Caco-2 (cell line): ENCODE results near the gene VTN. TPM values are rescaled to one million over a fixed set of nuclear protein-coding genes. Genes with fewer than 3 reads are reported as not detected.

Source experiments
- BruUV-seq: library from RNA; stranded (reverse); fragments of 400-500 nt; replicated peaks from 2 replicates; lab custom pipeline; 2021; lab: Mats Ljungman, UMichigan
- CTCF ChIA-PET: fragments of 300-600 bp; sonication (Branson Sonifier 250); formaldehyde crosslinking; loops from one replicate; lab custom pipeline; 2022; ENCODE audit warnings: antibody characterized with exemption; lab: Charles Lee
- POLR2A ChIA-PET: fragments of 300-600 bp; sonication (Branson Sonifier 250); formaldehyde crosslinking; loops from one replicate; lab custom pipeline; 2022; ENCODE audit warnings: antibody characterized with exemption; lab: Charles Lee
- DNase-seq, 2 experiments: peaks; one replicate each; pipeline versions ENCODE4 v3.0.0 to v3.0.0-alpha.2; 2020 to 2022
- H3K27me3 ChIP-seq: replicated peaks from 2 replicates; pipeline ENCODE4 v1.6.0; 2011; ENCODE audit warnings: low read length; ENCODE audit not compliant: control insufficient read depth, insufficient read depth
- H3K36me3 ChIP-seq: 2 replicates; pipeline ENCODE4 v1.5.1; 2011; ENCODE audit warnings: low read length; ENCODE audit not compliant: control insufficient read depth, insufficient read depth
- H3K4me1 ChIP-seq: fragments of 250-450 bp; sonication (Bioruptor Pico); 2 replicates; pipeline ENCODE4 v1.5.1; 2020; ENCODE audit warnings: mild to moderate bottlenecking
- H3K4me3 ChIP-seq: 2 replicates; pipeline ENCODE4 v1.5.1; 2011; ENCODE audit warnings: low read depth, mild to moderate bottlenecking, control low read depth, low read length
- H3K9me3 ChIP-seq: fragments of 250-450 bp; sonication (Bioruptor Pico); 2 replicates; pipeline ENCODE4 v1.5.1; 2020; ENCODE audit warnings: mild to moderate bottlenecking, moderate library complexity
- H3K27ac Mint-ChIP-seq: one replicate; pipeline ENCODE4 v1.8.0; 2022; ENCODE audit warnings: mixed read lengths; ENCODE audit not compliant: unreplicated experiment
- H3K27me3 Mint-ChIP-seq: one replicate; pipeline ENCODE4 v1.8.0; 2022; ENCODE audit warnings: mixed read lengths; ENCODE audit not compliant: insufficient read depth, unreplicated experiment
- H3K36me3 Mint-ChIP-seq: one replicate; pipeline ENCODE4 v1.8.0; 2022; ENCODE audit warnings: mild to moderate bottlenecking, mixed read lengths; ENCODE audit not compliant: insufficient read depth, unreplicated experiment
- H3K4me1 Mint-ChIP-seq: one replicate; pipeline ENCODE4 v1.8.0; 2022; ENCODE audit warnings: low read depth, mixed read lengths; ENCODE audit not compliant: unreplicated experiment
- H3K4me3 Mint-ChIP-seq: one replicate; pipeline ENCODE4 v1.8.0; 2022; ENCODE audit warnings: mild to moderate bottlenecking, moderate library complexity, mixed read lengths; ENCODE audit not compliant: unreplicated experiment
- H3K9me3 Mint-ChIP-seq: one replicate; pipeline ENCODE4 v1.8.0; 2022; ENCODE audit warnings: mixed read lengths; ENCODE audit not compliant: unreplicated experiment
- CTCF ChIP-seq, 2 experiments: fragments of 200-600 bp in 1 of 2; IDR thresholded peaks; 1 replicate in 1 of 2; 2 replicates in 1 of 2; pipeline versions ENCODE4 v1.5.1 to v1.8.0; 2011 to 2022; ENCODE audit warnings: antibody characterized with exemption in 1 of 2, control low read depth in 1 of 2, inconsistent platforms in 1 of 2, low read depth in 1 of 2, low read length in 1 of 2, mild to moderate bottlenecking in 1 of 2, moderate library complexity in 1 of 2; ENCODE audit not compliant: insufficient read depth in 1 of 2, severe bottlenecking in 1 of 2, unreplicated experiment in 1 of 2
- intact Hi-C: fragments of 100-400 bp; cut with micrococcal nuclease; formaldehyde crosslinking; loops from one replicate; pipeline ENCODE4 v1.10.0; 2022; ENCODE audit not compliant: unreplicated experiment
- total RNA-seq: library from RNA; stranded (reverse); gene quantifications from 2 replicates; pipeline ENCODE4 v1.2.3, GENCODE V29; 2022

VTN gene
- total RNA-seq, 1 experiment from 2014 or later = 273 TPM

GRCh38 chr17:28357901-28358197, 12.3 kb downstream of the VTN start:
- ChIA-PET POLR2A (interaction anchor here (0.6 to 3.5 kb wide), 24 partner anchors 9 to 317 kb away, joined by 3 to 139 read pairs (median 6); partner anchors contain the start of genes IFT20, SARM1, SLC46A1 and TNFAIP1), CTCF (interaction anchor here (0.6 to 3.2 kb wide), 14 partner anchors 10 to 129 kb away, joined by 3 to 45 read pairs (median 4); partner anchors contain the start of genes IFT20, SARM1, TNFAIP1 and VTN)
- intact Hi-C loops = loop anchor here (1.0 to 2.0 kb wide), 4 partner anchors 10 to 48 kb away; partner anchors contain the start of genes IFT20, SLC46A1 and TNFAIP1
- Histone ChIP-seq H3K27me3 (no peaks in the 10 kb centered on the region), H3K4me3 (peak overlapping the region; percentile 78), H3K36me3 (peaks cover 22% of the 10 kb centered on the region; the same call in 1 of the 2 replicates), H3K4me1 (peaks cover 15% of the 10 kb centered on the region), H3K9me3 (no peaks in the 10 kb centered on the region)
- TF ChIP-seq CTCF (IDR thresholded peaks at IDR 0.05; ENCODE audit: insufficient read depth in 1 of 2, low read depth in 1 of 2, low read length in 1 of 2, severe bottlenecking in 1 of 2, unreplicated experiment in 1 of 2) = no peak
- H3K36me3 Mint-ChIP-seq = peaks cover 81% of the 10 kb centered on the region
- no peak for DNase-seq
- H3K4me3 Mint-ChIP-seq = peak overlapping the region; percentile 90
- H3K27me3 Mint-ChIP-seq = no peaks in the 10 kb centered on the region
- peaks cover 22% of the 10 kb centered on the region for H3K4me1 Mint-ChIP-seq
- peak overlapping the region; percentile 96 for H3K27ac Mint-ChIP-seq
- H3K9me3 Mint-ChIP-seq = no peaks in the 10 kb centered on the region
- TSS peak; percentile 69 for BruUV-seq

GRCh38 chr17:28357061-28357900, 12.8 kb downstream of the VTN start, which contains the start of gene POLDIP2:
Gene POLDIP2, minus strand, starts transcription at chr17:28357527. Its CDS starts 79 bp downstream, at chr17:28357448.
- Histone ChIP-seq H3K9me3 (no peaks in the 10 kb centered on the region), H3K27me3 (no peaks in the 10 kb centered on the region), H3K36me3 (peaks cover 22% of the 10 kb centered on the region; the same call in 1 of the 2 replicates), H3K4me3 (peak within 1 kb of the TSS; percentile 78), H3K4me1 (peaks cover 15% of the 10 kb centered on the region)
- TF ChIP-seq CTCF (IDR thresholded peaks at IDR 0.05; ENCODE audit: insufficient read depth in 1 of 2, low read depth in 1 of 2, low read length in 1 of 2, severe bottlenecking in 1 of 2, unreplicated experiment in 1 of 2) = peak in 1 of 2 experiments; percentile 15
- peaks cover 84% of the 10 kb centered on the region for H3K36me3 Mint-ChIP-seq
- peak within 1 kb of the TSS; percentile 90 for H3K4me3 Mint-ChIP-seq
- intact Hi-C loops = loop anchor here (1.0 to 2.0 kb wide), 3 partner anchors 22 to 49 kb away; partner anchors contain the start of genes IFT20, SLC46A1 and TNFAIP1
- ChIA-PET CTCF (interaction anchor here (0.6 to 3.2 kb wide), 15 partner anchors 10 to 129 kb away, joined by 3 to 45 read pairs (median 4); partner anchors contain the start of genes IFT20, SARM1, TNFAIP1 and VTN), POLR2A (interaction anchor here (0.6 to 3.5 kb wide), 27 partner anchors 9 to 316 kb away, joined by 3 to 139 read pairs (median 5); partner anchors contain the start of genes IFT20, SARM1, SLC46A1 and TNFAIP1)
- H3K27ac Mint-ChIP-seq = peak within 1 kb of the TSS; percentile 96
- no peaks in the 10 kb centered on the region for H3K9me3 Mint-ChIP-seq
- no TSS peak for BruUV-seq
- DNase-seq = peak; percentile 99 to 100
- peaks cover 22% of the 10 kb centered on the region for H3K4me1 Mint-ChIP-seq
- H3K27me3 Mint-ChIP-seq = no peaks in the 10 kb centered on the region

GRCh38 chr17:28350271-28350670, 19.8 kb downstream of the VTN start:
- Mint-ChIP-seq H3K4me3 (no peak overlapping the region), H3K36me3 (peaks cover 100% of the 10 kb centered on the region), H3K4me1 (peaks cover 8% of the 10 kb centered on the region), H3K9me3 (no peaks in the 10 kb centered on the region), H3K27ac (peak overlapping the region; percentile 10), H3K27me3 (no peaks in the 10 kb centered on the region)
- Histone ChIP-seq H3K9me3 (no peaks in the 10 kb centered on the region), H3K4me1 (peaks cover 22% of the 10 kb centered on the region), H3K27me3 (no peaks in the 10 kb centered on the region), H3K36me3 (peaks cover 35% of the 10 kb centered on the region), H3K4me3 (no peak overlapping the region)
- CTCF ChIA-PET = no interaction called here
- intact Hi-C loops = no loop called here
- TF ChIP-seq CTCF (IDR thresholded peaks at IDR 0.05; ENCODE audit: insufficient read depth in 1 of 2, low read depth in 1 of 2, low read length in 1 of 2, severe bottlenecking in 1 of 2, unreplicated experiment in 1 of 2) = no peak
- BruUV-seq = no TSS peak
- POLR2A ChIA-PET = interaction anchor here (2.8 kb wide), 1 partner anchor 14 kb away, joined by 8 read pairs; the partner anchor contains the start of gene TNFAIP1
- no peak for DNase-seq
